Activated T-cell treated with anti-CD3 and anti-CD28 coated beads for 1 hour (primary cell): ENCODE results near the gene INPP4B.
"Not testable (repeated sequence)": the region's sequence is repeated elsewhere in the genome, so short reads cannot be mapped to it uniquely, and the experiment has no call there.

ENCODE experiments used
- DNase-seq: peaks from one replicate; pipeline ENCODE4 v3.0.0-alpha.2; 2020; ENCODE audit warnings: low read depth

INPP4B gene

GRCh38 chr4:142544039-142544438 lies 302.1 kb downstream of the INPP4B start:
- no peak for DNase-seq

DNA sequence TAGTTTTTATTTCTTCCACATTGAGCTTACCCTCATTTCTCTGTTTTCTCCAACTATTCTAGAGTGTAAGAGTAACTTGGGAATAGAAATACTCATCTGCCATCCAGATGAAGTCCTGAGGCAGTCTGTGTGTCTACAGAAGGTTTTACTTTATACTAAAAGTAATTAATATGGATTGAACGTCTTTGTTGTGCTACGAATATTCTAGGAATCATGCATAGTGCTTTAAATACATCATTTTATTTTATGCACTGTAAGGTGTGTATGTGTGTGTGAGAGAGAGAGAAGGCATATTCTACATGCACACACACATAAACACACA lies 305.7 kb downstream of the INPP4B start:
- no peak for DNase-seq

GRCh38 chr4:142539796-142540482 lies 306.2 kb downstream of the INPP4B start:
- DNase-seq, result no peak

- DNase-seq, result no peak
Observed at GRCh38 chr4:142535009-142535408, 311.1 kb downstream of the INPP4B start.

DNA sequence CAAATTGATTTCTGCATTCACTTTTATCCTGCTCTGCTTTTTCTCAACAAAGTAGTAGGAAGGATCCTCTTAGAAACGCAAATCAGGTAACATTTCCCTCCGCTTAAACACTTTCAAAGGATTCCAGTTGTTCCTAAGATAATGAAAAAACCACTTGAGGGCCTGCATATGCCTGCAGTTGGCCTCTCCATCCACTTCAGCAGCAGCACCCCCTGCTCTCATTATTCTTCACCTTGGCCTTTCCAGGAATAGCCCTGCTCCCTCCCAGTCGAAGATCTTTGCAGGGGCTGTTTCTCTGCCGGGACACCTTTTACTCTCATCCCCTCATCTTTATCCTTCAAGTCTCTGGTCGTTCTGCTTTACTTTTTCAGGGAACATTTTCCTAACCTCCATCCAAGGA lies 314.0 kb downstream of the INPP4B start:
- DNase-seq, result no peak

DNA sequence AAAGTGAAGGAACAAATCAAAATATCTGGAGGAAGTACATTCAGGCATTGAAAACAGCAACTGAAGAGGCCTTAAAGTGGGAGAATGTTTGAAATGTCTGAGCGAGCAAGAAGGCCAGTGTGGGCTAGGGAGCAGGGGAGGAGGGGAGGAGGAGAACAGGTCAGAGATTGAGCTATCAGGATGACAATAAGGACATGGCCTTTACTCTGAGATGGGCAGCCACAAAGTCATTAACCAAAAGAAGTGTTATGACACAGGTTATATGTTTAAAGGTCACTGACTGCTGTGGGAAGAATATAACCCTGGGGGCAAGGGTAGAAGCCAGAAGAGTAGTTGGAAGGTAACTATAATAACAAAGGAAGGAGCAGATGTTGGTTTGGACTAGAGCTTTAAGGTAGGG lies 315.4 kb downstream of the INPP4B start:
- no peak for DNase-seq

DNA sequence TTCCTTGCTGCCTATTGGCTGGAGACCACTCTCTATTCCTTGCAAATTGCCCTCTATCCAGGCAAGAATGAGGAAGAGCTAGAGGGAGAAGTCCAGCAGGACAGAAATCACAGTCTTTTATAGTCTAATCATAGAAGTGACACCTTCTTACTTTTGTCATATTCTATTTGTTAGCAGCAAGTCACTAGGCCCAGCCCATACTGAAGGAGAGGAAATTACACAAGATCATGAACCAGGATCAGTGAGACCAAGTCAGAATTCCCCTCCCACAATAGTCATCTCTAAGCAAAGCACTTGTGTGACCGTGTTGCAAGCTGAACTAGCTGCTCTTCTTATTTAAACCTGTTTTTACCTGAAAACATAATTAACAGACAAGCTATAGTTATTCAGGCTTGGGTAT lies 317.7 kb downstream of the INPP4B start:
- DNase-seq, result no peak

DNA sequence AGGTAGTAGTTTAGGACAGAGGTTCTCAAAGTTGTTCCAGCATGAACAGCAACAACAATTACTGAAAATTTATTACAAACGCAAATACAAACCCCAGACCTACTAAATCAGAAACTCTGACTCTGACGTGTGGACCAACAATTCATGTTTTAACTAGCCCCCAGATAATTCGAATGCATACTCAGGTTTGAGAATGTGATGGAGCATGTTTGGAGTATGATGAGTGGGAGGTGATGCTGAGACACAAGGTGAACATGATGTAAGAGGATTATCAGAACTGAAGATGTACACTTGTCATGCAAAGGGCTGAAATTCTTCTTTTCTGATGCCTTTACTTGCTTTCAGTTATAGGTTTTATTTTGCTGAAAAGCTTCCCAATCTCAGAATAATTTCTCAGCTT lies 323.0 kb downstream of the INPP4B start:
- DNase-seq, result no peak

- DNase-seq, result no peak
Observed at GRCh38 chr4:142519342-142519741, 326.8 kb downstream of the INPP4B start.

DNA sequence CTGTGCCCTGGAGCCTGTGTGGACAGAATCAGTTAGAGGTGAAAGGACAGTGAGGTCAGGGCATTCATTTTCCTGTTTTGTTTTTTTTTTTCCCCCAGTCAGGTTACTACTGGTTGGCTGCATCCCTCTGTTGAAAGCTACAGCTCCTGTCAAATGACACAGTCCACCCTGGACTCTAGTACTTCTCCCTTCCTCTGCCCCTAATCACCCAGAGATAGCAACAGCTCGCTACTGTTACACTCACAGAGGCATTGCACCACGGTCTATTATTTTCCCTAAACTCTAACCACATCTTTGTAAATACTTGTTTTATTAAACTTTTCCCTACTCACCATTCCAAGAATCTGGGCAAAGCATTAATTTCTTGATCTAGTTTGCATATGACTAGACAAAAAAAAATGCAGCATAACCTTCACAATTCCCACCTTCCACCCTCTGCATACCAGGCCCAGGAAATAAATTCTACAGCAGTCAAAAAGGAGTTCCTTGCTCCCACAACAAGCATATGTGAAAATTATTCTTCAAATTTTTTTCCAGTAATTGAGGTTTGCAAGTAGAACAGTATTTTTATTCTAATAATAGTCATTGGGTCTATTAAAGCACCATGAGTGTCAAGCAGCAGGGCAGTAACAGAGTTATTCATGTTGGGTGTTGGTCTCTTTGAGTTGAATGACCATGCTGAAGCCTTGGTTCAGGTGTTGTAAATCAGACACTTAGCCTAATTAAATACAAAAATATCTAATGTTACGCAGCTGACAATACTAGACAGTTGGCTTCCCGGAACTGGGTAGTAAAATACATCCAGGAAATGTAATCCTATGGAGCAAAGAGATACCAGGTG lies 329.2 kb downstream of the INPP4B start:
- no peak for DNase-seq

- DNase-seq, result no peak
Observed at GRCh38 chr4:142512161-142512560, 333.9 kb downstream of the INPP4B start.

GRCh38 chr4:142509881-142510280 lies 336.2 kb downstream of the INPP4B start:
- DNase-seq, result no peak

- DNase-seq, result not testable (repeated sequence)
Observed at GRCh38 chr4:142509381-142509780, 336.7 kb downstream of the INPP4B start.

DNA sequence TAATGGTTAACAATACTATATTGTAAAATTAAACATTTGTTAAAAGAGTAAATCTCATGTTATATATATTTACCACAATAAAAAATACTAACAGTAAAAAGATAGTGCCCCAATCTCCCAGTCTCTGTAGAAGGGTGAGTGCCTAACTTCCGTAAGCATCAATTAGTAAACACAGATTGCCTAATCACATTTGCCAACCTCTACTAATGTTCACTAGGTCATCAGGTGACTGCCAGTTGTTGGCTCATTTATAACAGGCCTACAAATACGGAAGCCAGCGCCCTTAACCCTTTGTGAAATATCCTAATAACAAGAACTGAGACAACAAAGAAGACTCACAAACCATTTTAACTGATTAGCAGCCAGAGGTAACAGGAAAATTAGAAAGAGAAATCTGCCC lies 345.1 kb downstream of the INPP4B start:
- DNase-seq, result no peak

- DNase-seq, result no peak
Observed at GRCh38 chr4:142497606-142498005, 348.5 kb downstream of the INPP4B start.

DNA sequence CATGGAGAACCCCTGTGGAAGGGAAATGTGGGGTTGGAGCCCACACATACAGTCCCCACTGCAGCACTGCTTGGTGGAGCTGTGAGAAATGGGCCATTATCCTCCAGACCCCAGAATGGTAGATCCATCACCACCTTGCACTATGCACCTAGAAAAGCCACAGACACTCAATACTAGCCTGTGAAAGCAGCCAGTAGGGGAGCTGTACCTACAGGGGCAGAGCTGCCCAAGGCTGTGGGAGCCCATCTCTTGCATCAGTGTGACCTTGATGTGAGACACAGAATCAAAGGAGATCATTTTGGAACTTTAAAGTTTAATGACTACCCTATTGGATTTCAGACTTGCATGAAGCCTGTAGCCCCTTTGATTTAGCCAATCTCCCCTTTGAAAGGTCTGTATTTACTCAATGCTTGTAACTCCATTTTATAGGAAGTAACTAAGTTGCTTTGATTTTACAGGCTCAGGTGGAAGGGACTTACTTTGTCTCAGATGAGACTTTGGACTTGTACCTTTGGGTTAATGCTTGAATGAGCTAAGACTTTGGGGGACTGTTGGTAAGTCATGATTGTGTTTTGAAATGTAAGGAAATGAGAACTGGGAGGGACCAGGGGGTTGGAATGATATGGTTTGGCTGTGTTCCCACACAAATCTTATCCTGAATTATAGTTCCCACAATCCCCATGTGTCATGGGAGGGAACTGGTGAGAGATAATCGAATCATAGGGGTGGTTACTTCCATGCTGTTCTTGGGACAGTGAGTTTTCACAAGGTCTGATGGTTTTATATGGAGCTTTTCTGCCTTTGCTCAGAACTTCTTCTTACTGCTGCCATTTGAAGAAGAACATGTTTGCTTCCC lies 352.6 kb downstream of the INPP4B start:
- DNase-seq, result no peak

DNA sequence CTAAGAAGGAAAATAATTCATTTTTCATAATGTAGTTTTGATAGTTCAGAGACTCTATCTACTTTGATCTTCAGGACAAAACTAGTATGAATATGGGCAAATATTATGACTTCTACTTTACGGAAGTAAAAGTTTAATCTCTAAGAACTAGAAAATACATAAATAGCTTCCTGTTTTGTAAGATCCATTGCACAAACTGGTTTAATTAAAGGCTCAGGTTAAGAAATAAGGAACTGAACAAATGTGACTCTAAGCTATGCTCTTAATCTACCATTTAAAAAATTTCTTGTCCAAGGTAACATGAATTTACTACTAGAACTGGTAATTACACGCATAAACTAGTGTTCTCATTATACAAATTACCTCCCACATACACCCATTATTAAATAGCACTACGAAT lies 360.6 kb downstream of the INPP4B start:
- DNase-seq, result no peak

DNA sequence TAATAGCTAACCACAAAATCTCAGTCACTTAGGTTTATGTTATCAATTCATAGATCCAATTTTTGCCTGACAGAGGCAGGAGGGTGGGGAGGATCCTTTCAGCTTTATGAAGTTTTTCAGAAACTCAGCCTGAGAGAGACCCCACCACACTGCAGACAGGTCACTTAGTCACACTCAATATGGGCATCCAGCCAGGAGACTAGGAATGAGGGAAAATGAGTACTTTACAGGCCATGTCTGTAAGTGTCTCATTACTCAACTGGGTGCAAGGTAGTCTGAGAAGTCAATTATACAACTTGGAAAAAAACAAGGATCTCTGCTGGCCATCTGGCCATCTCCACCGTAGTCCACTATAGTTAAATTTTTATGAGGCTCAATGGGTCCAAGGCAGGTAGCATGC lies 365.9 kb downstream of the INPP4B start:
- DNase-seq, result no peak

DNA sequence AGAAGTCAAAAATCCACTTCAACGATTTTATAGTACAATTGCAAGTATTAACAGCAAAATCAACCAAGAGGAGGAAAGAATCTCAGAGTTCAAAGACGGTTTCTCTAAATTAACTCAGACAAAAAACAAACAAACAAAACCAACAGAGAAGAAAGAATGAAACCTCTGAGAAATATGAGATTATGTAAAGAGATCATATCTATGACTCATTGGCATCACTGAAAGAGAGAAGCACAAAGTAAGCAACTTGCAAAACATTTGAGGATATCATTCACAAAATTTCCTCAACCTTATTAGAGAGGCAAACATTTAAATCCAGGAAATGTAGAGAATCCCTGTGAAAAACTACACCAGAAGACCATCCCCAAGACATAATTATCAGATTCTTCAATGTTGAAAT lies 370.4 kb downstream of the INPP4B start:
- no peak for DNase-seq

DNA sequence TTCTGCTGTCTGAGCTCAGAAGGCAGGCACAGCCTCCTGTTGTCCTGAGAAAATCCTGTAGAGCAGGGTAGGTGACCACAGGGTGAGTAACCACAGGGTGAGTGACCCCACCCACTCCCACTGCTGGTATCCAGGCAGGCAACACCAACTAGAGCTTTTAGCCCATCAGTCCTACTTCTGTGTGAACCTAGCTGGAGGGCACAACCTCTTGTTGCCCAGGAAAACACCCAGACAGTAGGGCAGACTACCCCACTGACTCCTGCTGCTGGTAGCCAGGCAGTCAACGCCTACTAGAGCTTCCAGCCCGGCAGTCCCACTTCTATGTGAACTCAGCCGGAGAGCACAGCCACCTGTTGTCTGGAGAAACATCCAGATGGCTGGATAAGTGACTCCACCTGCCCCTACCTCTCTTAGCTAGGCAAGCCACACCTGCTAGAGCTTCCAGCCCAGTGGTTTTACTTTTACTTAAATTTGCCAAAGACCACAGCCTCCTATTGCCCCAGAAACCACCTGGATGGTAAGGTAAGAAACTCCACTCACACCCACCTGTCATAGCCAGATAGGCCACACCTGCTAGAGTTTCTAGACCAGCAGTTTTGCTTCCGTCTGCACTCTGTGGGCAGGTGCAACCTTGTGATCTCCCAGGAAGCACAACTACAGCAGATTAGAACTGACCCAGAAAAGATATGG lies 371.6 kb downstream of the INPP4B start:
- no peak for DNase-seq

DNA sequence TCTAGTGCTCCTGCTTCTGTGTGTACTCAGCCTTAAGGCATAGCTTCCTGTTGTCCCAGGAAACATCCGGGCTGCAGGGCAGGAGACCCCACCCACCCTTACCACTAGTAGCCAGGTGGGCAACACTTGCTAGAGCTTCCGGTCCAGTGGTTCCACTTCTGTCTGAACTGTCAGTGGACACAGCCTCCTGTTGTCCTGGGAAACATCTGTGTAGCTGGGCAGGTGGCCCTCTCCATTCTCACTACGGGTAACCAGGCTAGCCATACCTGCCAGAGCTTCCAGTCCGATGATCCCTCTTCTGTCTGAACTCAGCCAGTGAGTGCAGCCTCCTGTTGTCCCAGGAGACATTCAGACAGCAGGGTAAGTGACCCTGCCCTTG lies 372.2 kb downstream of the INPP4B start:
- DNase-seq, result no peak

GRCh38 chr4:142473218-142473959 lies 372.7 kb downstream of the INPP4B start:
- no peak for DNase-seq
